Stimulated activated naive CD4-positive, alpha-beta T cell (primary cell): Measurements from ENCODE around the gene PSMB4.
"Not testable (repeated sequence)": the region's sequence is repeated elsewhere in the genome, so short reads cannot be mapped to it uniquely, and the experiment has no call there.

ENCODE experiments used
- DNase-seq, 6 experiments: peaks; one replicate each; lab custom pipeline; 2025; lab: John Stamatoyannopoulos, UW

The PSMB4 gene

DNA sequence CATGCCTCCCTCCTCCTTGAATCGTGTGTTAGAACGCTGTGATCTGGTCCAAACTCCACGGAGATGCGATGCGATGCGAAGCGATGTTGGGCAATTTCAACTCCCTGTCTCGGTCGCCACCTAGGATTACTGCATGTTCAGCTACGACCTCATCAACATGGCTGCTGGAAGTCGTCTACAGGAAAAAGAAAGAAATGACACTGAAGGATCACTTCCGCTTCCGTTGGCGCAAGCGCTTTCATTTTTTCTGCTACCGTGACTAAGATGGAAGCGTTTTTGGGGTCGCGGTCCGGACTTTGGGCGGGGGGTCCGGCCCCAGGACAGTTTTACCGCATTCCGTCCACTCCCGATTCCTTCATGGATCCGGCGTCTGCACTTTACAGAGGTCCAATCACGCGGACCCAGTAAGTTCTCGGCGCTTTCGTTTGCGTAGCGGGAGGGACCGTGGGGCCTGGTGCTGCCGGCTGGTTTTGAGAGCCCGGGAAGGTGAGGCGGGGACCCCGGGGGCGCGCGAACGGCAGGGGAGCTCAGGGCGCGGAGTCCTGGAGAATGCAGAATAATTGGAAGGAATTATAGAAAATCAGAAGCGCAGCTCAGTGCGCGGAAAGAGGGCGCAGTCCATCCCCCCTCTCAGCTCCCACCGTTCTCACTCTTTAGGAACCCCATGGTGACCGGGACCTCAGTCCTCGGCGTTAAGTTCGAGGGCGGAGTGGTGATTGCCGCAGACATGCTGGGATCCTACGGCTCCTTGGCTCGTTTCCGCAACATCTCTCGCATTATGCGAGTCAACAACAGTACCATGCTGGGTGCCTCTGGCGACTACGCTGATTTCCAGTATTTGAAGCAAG lies at the start of gene PSMB4:
Gene PSMB4, plus strand, starts transcription at position 250 of the 848 bp plus-strand sequence. Its CDS starts 15 bp downstream, at position 265.
- DNase-seq, result peak; percentile 70 to 89 (median 83)

- not testable (repeated sequence) for DNase-seq
Measured at GRCh38 chr1:151350323-151350722, 49.0 kb upstream of the PSMB4 start.

DNA sequence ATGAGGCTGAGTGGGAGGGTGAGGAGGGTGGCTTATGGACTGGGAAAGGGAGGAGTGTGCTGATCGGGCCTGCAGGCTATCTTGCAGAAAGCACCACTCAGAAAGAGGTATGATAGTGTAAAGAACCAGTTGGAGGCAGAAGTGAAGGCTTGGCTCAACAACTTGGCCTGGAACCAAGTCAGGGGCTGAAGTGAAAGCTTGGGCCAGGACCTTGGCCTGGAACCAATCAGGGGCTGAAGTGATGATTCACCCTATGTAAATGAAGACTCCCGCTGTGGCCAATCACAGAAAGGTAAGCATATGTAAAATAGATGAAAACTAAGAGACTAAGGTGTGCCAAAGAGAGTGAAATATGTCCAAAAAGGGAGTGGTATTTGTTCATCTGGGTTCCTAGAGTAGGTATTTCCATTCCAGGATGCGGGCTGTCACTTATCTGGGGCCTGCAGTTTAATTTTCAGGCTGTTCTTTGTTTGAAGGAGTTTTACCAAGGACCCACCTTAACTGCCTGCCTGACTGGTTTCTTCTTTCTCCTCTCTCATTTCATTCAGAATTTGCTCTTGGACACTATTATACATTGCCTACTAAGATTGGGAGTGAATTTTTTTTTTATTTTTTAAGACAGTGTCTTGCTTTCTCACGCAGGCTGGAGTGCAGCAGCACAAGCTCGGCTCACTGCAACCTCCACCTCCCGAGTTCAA lies 47.2 kb upstream of the PSMB4 start:
- no peak for DNase-seq

DNA sequence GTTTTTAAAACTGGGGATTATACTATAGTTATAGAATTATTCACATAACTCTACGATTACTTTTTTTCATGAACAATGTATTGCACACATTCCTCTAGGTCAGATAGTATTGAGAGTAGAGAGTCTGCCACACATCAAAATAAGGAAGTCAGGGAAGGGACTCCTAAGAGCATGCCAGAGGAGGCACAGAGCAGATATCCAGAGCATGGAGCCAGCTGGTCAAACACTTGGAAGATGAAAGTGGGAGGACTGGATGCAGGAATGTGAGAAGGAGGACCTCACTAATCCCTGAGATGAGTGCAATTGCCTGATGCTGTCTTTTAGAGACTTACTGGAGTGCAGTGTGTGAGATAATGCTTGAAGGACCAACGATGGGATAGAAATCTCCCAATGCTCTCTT lies 42.7 kb upstream of the PSMB4 start:
- DNase-seq, result no peak

DNA sequence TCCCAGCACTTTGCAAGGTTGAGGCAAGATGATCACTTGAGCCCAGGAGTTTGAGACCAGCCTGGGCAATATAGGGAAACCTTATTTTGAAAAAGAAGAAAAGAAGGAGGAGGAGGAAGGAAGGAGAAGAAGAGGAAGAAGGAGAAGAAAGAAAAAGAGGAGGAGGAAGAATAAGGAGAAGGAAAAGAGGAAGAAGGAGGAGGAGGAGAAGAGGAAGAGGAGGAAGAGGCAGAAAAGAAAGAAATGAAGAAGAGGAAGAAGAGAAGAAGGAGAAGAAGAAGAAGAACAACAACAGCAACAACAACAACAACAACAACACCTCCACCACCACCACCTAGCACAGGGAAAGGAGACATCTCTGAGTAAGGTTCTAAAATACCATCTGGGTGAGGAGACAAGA lies 37.5 kb upstream of the PSMB4 start:
- no peak for DNase-seq

DNA sequence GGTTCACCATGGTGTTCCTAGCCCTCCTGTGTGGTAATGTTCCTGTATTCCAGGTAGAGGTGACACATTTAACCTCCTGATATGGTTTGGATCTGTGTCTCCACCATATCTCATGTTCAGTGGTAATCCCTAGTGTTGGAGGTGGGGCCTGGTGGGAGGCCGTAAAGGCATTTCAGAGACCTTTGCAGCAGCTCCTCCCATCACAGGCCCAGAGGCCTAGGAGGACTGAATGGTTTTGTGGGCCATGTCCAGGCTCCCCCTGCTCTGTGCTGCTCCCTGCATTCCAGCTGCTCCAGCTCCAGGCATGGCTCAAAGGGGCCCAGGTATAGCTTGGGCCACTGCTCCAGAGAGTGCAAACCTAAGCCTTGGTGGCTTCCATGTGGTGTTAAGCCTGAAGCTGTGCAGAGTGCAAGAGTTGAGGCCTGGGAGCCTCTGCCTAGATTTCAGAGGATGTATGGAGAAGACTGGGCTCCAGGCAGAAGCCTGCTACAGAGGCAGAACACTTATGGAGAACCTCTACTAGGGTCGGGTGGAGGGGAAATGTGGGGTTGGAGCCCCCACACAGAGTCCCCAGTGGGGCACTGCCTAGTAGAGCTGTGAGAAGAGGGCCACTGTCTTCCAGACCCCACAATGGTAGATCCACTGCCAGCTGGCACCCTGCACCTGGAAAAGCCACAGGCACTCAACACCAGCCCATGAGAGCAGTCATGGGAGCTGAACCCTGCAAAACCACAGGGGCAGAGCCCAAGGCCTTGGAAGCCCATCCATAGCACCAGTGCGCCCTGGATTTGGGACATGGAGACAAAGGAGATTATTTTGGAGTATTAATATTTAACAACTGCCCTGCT lies 36.8 kb upstream of the PSMB4 start:
- DNase-seq, result no peak

DNA sequence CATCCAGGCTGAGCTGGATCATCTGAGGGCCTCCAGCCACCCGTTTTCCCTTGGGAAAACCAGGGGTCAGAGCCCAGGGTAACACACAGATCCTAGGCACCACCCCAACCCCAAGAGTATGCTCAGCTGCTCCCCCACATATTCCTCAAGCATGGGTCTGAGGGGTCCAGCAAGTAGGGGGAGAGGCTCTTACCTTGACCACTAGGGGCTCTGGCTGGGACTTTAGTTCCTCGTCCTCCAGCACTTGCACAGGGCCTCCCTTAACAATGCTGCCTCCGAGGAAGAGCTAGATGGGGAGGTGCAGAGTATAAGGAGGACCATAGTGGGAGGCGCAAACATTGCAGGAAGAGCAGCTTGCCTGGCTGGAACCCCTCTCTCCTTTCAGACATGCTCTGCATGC lies 34.4 kb upstream of the PSMB4 start:
- DNase-seq, result no peak

- no peak for DNase-seq
Measured at GRCh38 chr1:151367658-151368392, 31.5 kb upstream of the PSMB4 start.

DNA sequence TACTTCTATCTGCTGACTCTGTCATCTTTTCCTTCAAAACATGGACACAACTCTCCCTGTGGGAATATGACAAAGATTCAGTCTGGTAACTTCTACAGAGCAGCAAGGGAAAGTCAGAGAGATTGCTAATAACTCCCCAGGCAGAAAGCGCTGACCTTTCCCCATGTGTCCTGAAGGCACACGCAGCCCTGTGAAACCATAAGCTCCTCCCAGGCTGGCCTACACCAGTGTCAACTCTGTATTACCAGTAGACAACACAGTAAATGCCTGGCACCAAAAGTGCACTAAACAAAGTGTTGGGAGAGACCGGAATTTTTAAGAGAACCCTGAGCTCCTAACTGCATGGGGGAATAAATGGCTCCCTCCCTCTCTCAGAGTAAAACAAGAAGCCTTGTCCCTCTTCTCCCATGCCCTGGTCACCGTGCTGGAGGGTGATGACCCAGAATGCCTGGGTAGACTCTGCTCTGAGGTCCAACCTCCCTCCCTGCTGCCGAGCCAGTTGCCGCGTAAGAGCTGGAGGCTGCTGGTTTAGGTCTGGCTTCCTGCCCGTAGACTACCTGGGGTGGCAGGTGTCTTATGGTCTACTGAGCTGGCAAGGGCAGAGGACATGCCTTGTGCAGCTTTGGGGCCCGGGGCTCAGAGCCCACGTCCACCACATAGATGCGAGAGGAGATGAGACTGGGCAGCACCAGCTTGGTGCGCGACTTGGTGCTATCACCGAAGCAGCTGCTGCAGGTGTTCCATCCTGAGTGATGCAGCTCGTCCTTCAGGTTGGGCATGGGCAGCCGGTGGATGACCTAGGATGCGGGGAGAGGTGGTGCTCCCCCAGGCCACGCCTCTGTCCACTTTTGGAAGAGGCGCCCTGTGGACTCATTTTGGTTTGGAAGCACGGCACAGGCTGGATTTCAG lies 30.7 kb upstream of the PSMB4 start:
- DNase-seq, result no peak

DNA sequence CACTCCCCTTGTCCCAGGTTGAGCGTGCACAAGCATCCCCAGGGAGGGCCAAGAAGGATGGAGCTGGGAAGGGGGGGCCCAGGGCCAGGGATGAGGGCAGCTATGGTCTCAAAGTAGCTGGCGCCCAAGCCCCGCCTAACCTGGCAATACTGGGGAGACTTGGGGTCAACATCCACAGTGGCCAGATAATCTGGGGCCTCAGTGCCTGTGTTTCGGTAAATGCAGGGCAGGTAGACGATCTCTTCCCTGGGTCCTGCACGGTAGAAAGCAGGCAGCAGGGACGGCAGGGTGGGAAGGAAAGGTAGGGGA lies 30.1 kb upstream of the PSMB4 start:
- no peak for DNase-seq

DNA sequence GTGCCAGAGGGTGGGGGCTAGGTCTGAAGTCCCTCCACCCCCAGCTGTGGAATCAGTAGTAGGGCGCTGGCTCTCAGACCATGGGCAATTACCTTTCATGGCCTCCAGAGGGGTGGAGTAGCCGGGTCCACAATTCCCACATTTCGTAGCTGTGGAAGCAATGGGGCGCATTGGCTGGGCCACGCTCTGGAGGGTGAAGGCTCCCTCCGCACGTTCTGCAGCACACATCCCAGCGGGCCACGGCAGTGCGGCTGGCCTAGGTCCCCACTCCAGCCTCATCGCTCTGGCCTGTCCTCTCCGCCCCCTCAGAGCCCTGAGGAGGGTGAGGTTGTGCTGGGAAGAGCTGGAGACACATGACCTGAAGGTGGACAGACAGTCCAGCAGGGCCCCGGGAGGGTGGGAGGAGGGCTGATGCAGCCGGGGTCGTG lies 29.7 kb upstream of the PSMB4 start:
- no peak for DNase-seq

DNA sequence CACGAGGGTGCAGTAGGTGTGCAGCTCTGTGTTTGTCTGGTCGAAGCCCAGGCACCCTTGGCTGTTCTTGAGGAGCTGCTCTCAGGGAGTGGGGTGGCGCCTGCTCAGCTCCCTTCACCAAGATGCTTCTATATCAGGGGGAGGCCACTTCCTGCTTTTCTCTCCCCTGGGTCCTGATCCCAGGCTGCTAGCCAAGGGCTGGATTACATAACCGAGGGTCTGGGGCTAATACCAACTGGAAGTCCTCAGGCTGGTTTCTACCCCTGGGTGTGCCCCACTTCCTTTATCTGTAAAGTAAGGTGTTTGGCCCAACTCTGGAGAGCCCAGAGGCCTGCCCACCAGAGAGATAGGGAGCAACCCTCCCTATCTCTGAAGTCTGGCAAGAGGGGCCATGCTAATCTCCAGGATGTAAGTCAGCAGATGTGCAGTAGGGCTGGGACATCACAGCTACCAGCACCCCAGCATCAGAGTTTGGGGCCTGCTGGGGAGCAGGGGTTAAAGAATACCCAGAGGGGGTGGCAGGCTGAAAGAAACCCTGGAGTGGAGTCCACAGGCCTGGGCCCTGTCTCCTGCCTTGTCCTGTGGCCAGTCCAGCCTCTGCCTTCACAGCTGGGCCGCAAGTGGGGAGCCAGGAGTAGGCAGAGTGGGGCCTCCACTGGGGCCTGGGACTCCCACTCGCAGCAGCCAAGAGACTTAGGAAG lies 29.0 kb upstream of the PSMB4 start:
- no peak for DNase-seq

- DNase-seq, result no peak
Measured at GRCh38 chr1:151371370-151372057, 27.9 kb upstream of the PSMB4 start.

- DNase-seq, result no peak
Measured at GRCh38 chr1:151372058-151372934, 27.1 kb upstream of the PSMB4 start, which contains the start of gene SELENBP1. SELENBP1 (minus strand) TSS chr1:151372705; CDS start chr1:151372641, 64 bp downstream.

DNA sequence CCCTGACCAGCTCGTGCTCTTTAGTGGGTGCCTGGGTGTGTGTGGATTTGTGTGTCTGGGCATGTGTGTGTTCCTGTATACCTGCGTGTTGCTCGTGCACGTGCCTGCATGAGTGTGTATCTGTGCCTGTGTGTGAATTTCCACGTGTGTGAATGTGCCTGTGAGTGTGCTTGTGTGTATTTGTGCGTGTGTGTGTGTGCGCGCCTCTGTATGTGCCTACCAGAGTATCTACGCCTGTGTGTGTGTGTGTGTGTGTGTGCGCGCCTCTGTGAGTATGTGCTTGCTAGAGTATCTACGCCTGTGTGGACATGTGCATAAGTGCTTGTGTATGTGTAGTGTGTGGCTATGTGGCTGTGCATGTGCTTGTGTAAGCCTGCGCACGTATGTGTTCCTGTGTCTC lies 26.2 kb upstream of the PSMB4 start:
- DNase-seq, result no peak

DNA sequence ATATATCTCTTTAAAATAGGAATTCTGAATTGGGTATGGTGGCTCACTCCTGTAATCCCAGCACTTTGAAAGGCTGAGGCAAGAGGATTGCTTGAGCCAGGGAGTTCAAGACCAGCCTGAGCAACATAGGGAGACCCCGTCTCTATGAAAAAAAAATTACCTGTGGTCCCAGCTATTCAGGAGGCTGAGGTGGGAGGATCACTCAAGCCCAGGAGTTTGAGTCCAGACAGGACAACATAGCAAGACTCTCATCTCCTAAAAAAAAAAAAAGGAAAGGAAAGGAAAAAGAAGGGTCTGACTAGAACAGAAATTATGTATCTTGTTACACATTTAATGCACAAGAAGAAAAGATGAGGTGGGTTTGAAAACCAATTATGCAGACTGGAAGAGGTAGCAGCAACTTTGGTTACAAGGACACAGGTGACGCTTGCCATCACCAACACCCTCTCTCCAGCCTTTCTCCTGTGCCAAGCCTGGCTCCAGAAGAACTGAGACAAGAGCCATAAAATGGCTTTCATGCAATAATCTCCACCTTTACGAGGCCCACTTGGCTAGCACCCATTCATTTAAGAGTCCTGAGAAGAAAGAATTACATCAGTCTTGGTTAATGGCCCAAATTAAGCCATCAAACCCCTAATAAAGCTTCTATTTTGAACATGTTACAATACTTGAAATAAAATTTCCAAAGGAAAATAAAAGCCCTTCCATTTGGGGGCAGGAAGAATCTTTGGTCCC lies 22.1 kb upstream of the PSMB4 start:
- no peak for DNase-seq

- no peak for DNase-seq
Measured at GRCh38 chr1:151384584-151384983, 14.8 kb upstream of the PSMB4 start.

GRCh38 chr1:151386002-151386401 lies 13.4 kb upstream of the PSMB4 start:
- DNase-seq, result no peak
